H1 (cell line): Measurements from ENCODE around the gene ALDH1A2. TPM values are rescaled to one million over a fixed set of nuclear protein-coding genes. Genes with fewer than 3 reads are reported as not detected.

ENCODE experiments used
- CBX5 ChIP-seq: fragments of 300-800, 300-1000 bp; sonication (generic); IDR thresholded peaks from 2 replicates; pipeline ENCODE4 v1.7.1; 2016; ENCODE audit warnings: antibody characterized with exemption, low read length, low read depth
- POLR2AphosphoS5 ChIP-seq: IDR thresholded peaks from 2 replicates; pipeline ENCODE4 v1.6.1; 2011; ENCODE audit warnings: low read depth, low read length
- polyA plus RNA-seq, 7 experiments: library from polyadenylated mRNA; depleted of rRNA in 3 of 7; stranded (reverse) in 5 of 7; unstranded in 2 of 7; fragments of >200 nt in 5 of 7; fragments of 200-250 nt in 2 of 7; gene quantifications; 1 replicate in 5 of 7; 2 replicates in 1 of 7; 4 replicates in 1 of 7; pipeline versions ENCODE4 v1.2.1 to v1.2.3, GENCODE V29; 2011 to 2013; ENCODE audit warnings: missing spikeins in 2 of 7, mixed read lengths in 2 of 7
- total RNA-seq: library from RNA; stranded (reverse); fragmentation: NEBNext Ultra II Directional; extraction: Animal tissue kit (Norgen Biotek cat#: 25700); gene quantifications from 2 replicates; pipeline ENCODE4 v1.2.1, GENCODE V29; 2021
- TF ChIP-seq, protein P1 (sequence below): IDR thresholded peaks from 2 replicates; pipeline ENCODE4 v1.6.1; 2012; ENCODE audit warnings: inconsistent platforms
- TF ChIP-seq, protein P2 (sequence below), 3 experiments: IDR thresholded peaks; 1 replicate in 2 of 3; 2 replicates in 1 of 3; pipeline versions ENCODE4 v1.5.1 to v1.6.1; 2011; ENCODE audit warnings: low read length in 3 of 3, mild to moderate bottlenecking in 3 of 3, inconsistent platforms in 2 of 3, low read depth in 1 of 3, moderate library complexity in 1 of 3; ENCODE audit not compliant: insufficient read depth in 1 of 3; ENCODE audit errors: control extremely low read depth in 1 of 3
- TF ChIP-seq, protein P3 (sequence below): IDR thresholded peaks from 2 replicates; pipeline ENCODE4 v1.6.1; 2012; ENCODE audit warnings: low read length, inconsistent platforms

Gene ALDH1A2
- total and polyA plus RNA-seq, 2 of the 8 experiments (the other 6 are each of a cell fraction or from before 2014, with no cell fraction given): 0.06 to 0.24 TPM

DNA sequence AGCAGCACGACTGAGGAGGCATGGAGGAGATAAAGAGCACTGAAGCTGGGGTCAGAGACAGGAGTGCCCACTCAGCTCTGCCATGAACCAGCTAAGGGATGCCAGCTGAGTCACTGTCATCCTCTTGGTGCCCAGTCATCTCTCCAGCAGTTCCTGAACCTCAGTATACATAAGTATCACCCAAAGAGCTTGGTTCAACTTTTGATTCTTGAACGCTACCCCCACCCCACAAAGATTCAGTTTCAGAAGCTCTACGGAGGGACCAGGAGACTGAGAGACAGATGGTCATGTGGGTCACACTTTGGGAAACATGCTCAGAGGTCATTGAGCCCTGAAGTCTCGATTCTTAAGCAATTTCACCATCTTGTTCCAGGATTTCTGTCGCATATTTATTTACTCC lies 108.4 kb downstream of the ALDH1A2 start (continued):
- TF ChIP-seq, protein P1, sequence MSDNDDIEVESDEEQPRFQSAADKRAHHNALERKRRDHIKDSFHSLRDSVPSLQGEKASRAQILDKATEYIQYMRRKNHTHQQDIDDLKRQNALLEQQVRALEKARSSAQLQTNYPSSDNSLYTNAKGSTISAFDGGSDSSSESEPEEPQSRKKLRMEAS: no peak
- no peak for TF ChIP-seq CBX5
- TF ChIP-seq, protein P2, sequence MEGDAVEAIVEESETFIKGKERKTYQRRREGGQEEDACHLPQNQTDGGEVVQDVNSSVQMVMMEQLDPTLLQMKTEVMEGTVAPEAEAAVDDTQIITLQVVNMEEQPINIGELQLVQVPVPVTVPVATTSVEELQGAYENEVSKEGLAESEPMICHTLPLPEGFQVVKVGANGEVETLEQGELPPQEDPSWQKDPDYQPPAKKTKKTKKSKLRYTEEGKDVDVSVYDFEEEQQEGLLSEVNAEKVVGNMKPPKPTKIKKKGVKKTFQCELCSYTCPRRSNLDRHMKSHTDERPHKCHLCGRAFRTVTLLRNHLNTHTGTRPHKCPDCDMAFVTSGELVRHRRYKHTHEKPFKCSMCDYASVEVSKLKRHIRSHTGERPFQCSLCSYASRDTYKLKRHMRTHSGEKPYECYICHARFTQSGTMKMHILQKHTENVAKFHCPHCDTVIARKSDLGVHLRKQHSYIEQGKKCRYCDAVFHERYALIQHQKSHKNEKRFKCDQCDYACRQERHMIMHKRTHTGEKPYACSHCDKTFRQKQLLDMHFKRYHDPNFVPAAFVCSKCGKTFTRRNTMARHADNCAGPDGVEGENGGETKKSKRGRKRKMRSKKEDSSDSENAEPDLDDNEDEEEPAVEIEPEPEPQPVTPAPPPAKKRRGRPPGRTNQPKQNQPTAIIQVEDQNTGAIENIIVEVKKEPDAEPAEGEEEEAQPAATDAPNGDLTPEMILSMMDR (IDR thresholded peaks at IDR 0.05; ENCODE audit: control extremely low read depth in 1 of 3, insufficient read depth in 1 of 3, low read depth in 1 of 3, low read length in 3 of 3): no peak
- TF ChIP-seq, protein P3, sequence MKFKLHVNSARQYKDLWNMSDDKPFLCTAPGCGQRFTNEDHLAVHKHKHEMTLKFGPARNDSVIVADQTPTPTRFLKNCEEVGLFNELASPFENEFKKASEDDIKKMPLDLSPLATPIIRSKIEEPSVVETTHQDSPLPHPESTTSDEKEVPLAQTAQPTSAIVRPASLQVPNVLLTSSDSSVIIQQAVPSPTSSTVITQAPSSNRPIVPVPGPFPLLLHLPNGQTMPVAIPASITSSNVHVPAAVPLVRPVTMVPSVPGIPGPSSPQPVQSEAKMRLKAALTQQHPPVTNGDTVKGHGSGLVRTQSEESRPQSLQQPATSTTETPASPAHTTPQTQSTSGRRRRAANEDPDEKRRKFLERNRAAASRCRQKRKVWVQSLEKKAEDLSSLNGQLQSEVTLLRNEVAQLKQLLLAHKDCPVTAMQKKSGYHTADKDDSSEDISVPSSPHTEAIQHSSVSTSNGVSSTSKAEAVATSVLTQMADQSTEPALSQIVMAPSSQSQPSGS: no peak
- TF ChIP-seq POLR2AphosphoS5: no peak
